DOHH2 (cell line): ENCODE measurements around the gene GJD2.

Source experiments
- H3F3A ChIP-seq: fragments of 200-600 bp; sonication (generic), shearing (Covaris generic); 2 replicates; pipeline ENCODE4 v1.6.0; 2016; ENCODE audit warnings: antibody characterized with exemption, mild to moderate bottlenecking; ENCODE audit not compliant: control insufficient read depth, insufficient read depth
- H3K27ac ChIP-seq: fragments of 200-600 bp; sonication (generic); 2 replicates; pipeline ENCODE4 v1.5.1; 2014; ENCODE audit warnings: low read depth, mild to moderate bottlenecking, low read length, moderate library complexity
- H3K27me3 ChIP-seq: fragments of 200-600 bp; sonication (generic); 2 replicates; pipeline ENCODE4 v1.6.1; 2014; ENCODE audit warnings: mild to moderate bottlenecking, low read length, mixed read lengths; ENCODE audit not compliant: control insufficient read depth
- H3K36me3 ChIP-seq: fragments of 200-600 bp; sonication (generic); 2 replicates; pipeline ENCODE4 v1.6.1; 2014; ENCODE audit warnings: mild to moderate bottlenecking, low read length, moderate library complexity, mixed read lengths; ENCODE audit not compliant: control insufficient read depth
- H3K4me1 ChIP-seq: fragments of 200-600 bp; sonication (generic); 2 replicates; pipeline ENCODE4 v1.6.1; 2014; ENCODE audit warnings: mild to moderate bottlenecking, low read length, mixed read lengths; ENCODE audit not compliant: control insufficient read depth
- H3K4me2 ChIP-seq: fragments of 200-600 bp; sonication (generic); 2 replicates; pipeline ENCODE4 v1.6.0; 2014; ENCODE audit warnings: mild to moderate bottlenecking, low read length, moderate library complexity
- H3K4me3 ChIP-seq: fragments of 200-600 bp; sonication (generic); 2 replicates; pipeline ENCODE4 v1.5.1; 2014; ENCODE audit warnings: mild to moderate bottlenecking, low read length, mixed read lengths
- H3K79me2 ChIP-seq: fragments of 200-600 bp; sonication (generic); 2 replicates; pipeline ENCODE4 v1.6.1; 2014; ENCODE audit warnings: mild to moderate bottlenecking, low read length, mixed read lengths; ENCODE audit not compliant: control insufficient read depth
- H3K9me2 ChIP-seq: fragments of 200-600 bp; sonication (generic); replicated peaks from 2 replicates; pipeline ENCODE4 v1.6.1; 2014; ENCODE audit warnings: mild to moderate bottlenecking, low read length, mixed read lengths; ENCODE audit not compliant: control insufficient read depth
- H3K9me3 ChIP-seq: fragments of 200-600 bp; sonication (generic); 2 replicates; pipeline ENCODE4 v1.6.1; 2014; ENCODE audit warnings: antibody characterized with exemption, low read length, mixed read lengths; ENCODE audit not compliant: control insufficient read depth, insufficient read depth
- H4K20me1 ChIP-seq: fragments of 200-600 bp; sonication (generic); 2 replicates; pipeline ENCODE4 v1.6.0; 2014; ENCODE audit warnings: low read depth, mild to moderate bottlenecking, antibody characterized with exemption, low read length, moderate library complexity; ENCODE audit not compliant: control insufficient read depth, insufficient read depth
- CTCF ChIP-seq: fragments of 200-600 bp; sonication (generic); IDR thresholded peaks from one replicate; pipeline ENCODE4 v1.5.1; 2014; ENCODE audit warnings: antibody characterized with exemption, mild to moderate bottlenecking, low read depth, low read length; ENCODE audit not compliant: poor library complexity, severe bottlenecking
- EZH2phosphoT487 ChIP-seq: fragments of 200-600 bp; sonication (generic); IDR thresholded peaks from 2 replicates; pipeline ENCODE4 v1.6.1; 2017; ENCODE audit warnings: borderline replicate concordance, mild to moderate bottlenecking, antibody characterized with exemption, low read length, moderate library complexity, mixed read lengths

The GJD2 gene

GRCh38 chr15:34773917-34774316, 19.1 kb upstream of the GJD2 start:
- no peaks in the 10 kb centered on the region for H3K9me2 ChIP-seq
- TF ChIP-seq CTCF (no peak), EZH2phosphoT487 (no peak)
- no peaks in the 10 kb centered on the region for H3K9me3 ChIP-seq
- H3K4me2 ChIP-seq, result no peak overlapping the region
- no peaks in the 10 kb centered on the region for H3F3A ChIP-seq
- H3K27ac ChIP-seq, result no peak overlapping the region
- H3K4me1 ChIP-seq, result no peaks in the 10 kb centered on the region
- H3K4me3 ChIP-seq, result no peak overlapping the region
- H3K36me3 ChIP-seq, result no peaks in the 10 kb centered on the region
- no peaks in the 10 kb centered on the region for H4K20me1 ChIP-seq
- H3K79me2 ChIP-seq, result no peaks in the 10 kb centered on the region
- peaks cover 16% of the 10 kb centered on the region; the same call in 1 of the 2 replicates for H3K27me3 ChIP-seq

- no peaks in the 10 kb centered on the region for H3K36me3 ChIP-seq
- H3K4me1 ChIP-seq, result no peaks in the 10 kb centered on the region
- H3K9me3 ChIP-seq, result no peaks in the 10 kb centered on the region
- H4K20me1 ChIP-seq, result no peaks in the 10 kb centered on the region
- no peaks in the 10 kb centered on the region for H3F3A ChIP-seq
- H3K4me3 ChIP-seq, result no peak overlapping the region
- no peak overlapping the region for H3K27ac ChIP-seq
- H3K27me3 ChIP-seq, result peaks cover 16% of the 10 kb centered on the region; the same call in 1 of the 2 replicates
- no peak for TF ChIP-seq CTCF
- no peak for TF ChIP-seq EZH2phosphoT487
- H3K79me2 ChIP-seq, result no peaks in the 10 kb centered on the region
- H3K9me2 ChIP-seq, result no peaks in the 10 kb centered on the region
- H3K4me2 ChIP-seq, result no peak overlapping the region
These were observed 18.2 kb upstream of the GJD2 start for GRCh38 chr15:34773013-34773412.

GRCh38 chr15:34772312-34772711, 17.5 kb upstream of the GJD2 start:
- Histone ChIP-seq H3K9me3 (no peaks in the 10 kb centered on the region), H3K4me2 (no peak overlapping the region), H4K20me1 (no peaks in the 10 kb centered on the region), H3K4me1 (no peaks in the 10 kb centered on the region), H3F3A (no peaks in the 10 kb centered on the region), H3K27ac (no peak overlapping the region), H3K9me2 (no peaks in the 10 kb centered on the region), H3K4me3 (no peak overlapping the region), H3K36me3 (no peaks in the 10 kb centered on the region), H3K27me3 (peaks cover 16% of the 10 kb centered on the region; the same call in 1 of the 2 replicates), H3K79me2 (no peaks in the 10 kb centered on the region)
- TF ChIP-seq EZH2phosphoT487, result no peak
- TF ChIP-seq CTCF, result no peak

- Histone ChIP-seq H3K36me3 (no peaks in the 10 kb centered on the region), H3K79me2 (no peaks in the 10 kb centered on the region), H3K4me2 (no peak overlapping the region), H3K27me3 (peaks cover 10% of the 10 kb centered on the region; the same call in 1 of the 2 replicates), H3K27ac (no peak overlapping the region), H3K9me2 (no peaks in the 10 kb centered on the region), H3K4me1 (no peaks in the 10 kb centered on the region), H3F3A (no peaks in the 10 kb centered on the region), H4K20me1 (no peaks in the 10 kb centered on the region), H3K4me3 (no peak overlapping the region), H3K9me3 (no peaks in the 10 kb centered on the region)
- TF ChIP-seq EZH2phosphoT487 (no peak), CTCF (no peak)
These were observed 14.9 kb upstream of the GJD2 start for GRCh38 chr15:34769711-34770110.
